Neural cell (in vitro differentiated cells): ENCODE measurements around the gene EFCAB11. TPM values are rescaled to one million over a fixed set of nuclear protein-coding genes. Genes with fewer than 3 reads are reported as not detected.

Experiments used
- H2AFZ ChIP-seq: fragments of 200-600, 300-800 bp; sonication (generic), shearing (Covaris generic); 2 replicates; pipeline ENCODE4 v1.6.0; 2014; ENCODE audit warnings: low read depth, mild to moderate bottlenecking, antibody characterized with exemption, low read length, moderate library complexity
- H3F3A ChIP-seq: fragments of 200-600 bp; shearing (Covaris generic); 2 replicates; pipeline ENCODE4 v1.6.1; 2016; ENCODE audit warnings: mild to moderate bottlenecking, moderate library complexity, mixed read lengths, antibody characterized with exemption, low read length; ENCODE audit not compliant: insufficient read depth, poor library complexity, severe bottlenecking
- H3K27ac ChIP-seq: fragments of 200-600, 300-800 bp; sonication (generic), shearing (Covaris generic); 2 replicates; pipeline ENCODE4 v1.5.1; 2014; ENCODE audit warnings: mild to moderate bottlenecking, low read length, moderate library complexity
- H3K27me3 ChIP-seq: fragments of 300-800, 200-600 bp; sonication (generic), shearing (Covaris generic); 2 replicates; pipeline ENCODE4 v1.6.0; 2014; ENCODE audit warnings: mild to moderate bottlenecking, low read depth, low read length, moderate library complexity; ENCODE audit not compliant: insufficient read depth
- H3K36me3 ChIP-seq: fragments of 300-800, 200-600 bp; sonication (generic), shearing (Covaris generic); 2 replicates; pipeline ENCODE4 v1.5.1; 2014; ENCODE audit warnings: mild to moderate bottlenecking, antibody characterized with exemption, low read length, moderate library complexity; ENCODE audit not compliant: insufficient read depth
- H3K4me2 ChIP-seq: fragments of 300-800, 200-600 bp; sonication (generic), shearing (Covaris generic); 2 replicates; pipeline ENCODE4 v1.6.0; 2014; ENCODE audit warnings: mild to moderate bottlenecking, low read length
- H3K4me3 ChIP-seq: fragments of 300-800, 200-600 bp; sonication (generic), shearing (Covaris generic); 2 replicates; pipeline ENCODE4 v1.5.1; 2014; ENCODE audit warnings: mild to moderate bottlenecking, low read length, moderate library complexity
- H3K79me2 ChIP-seq: fragments of 200-600 bp; shearing (Covaris generic); replicated peaks from 2 replicates; pipeline ENCODE4 v1.6.0; 2014; ENCODE audit warnings: mild to moderate bottlenecking, low read length, moderate library complexity; ENCODE audit not compliant: insufficient read depth
- H3K9ac ChIP-seq: fragments of 300-800, 200-600 bp; sonication (generic), shearing (Covaris generic); 2 replicates; pipeline ENCODE4 v1.6.1; 2016; ENCODE audit warnings: mild to moderate bottlenecking, low read length, mixed read lengths
- H3K9me2 ChIP-seq: fragments of 200-600 bp; shearing (Covaris generic); 2 replicates; pipeline ENCODE4 v1.6.1; 2016; ENCODE audit warnings: mild to moderate bottlenecking, low read length, mixed read lengths; ENCODE audit not compliant: insufficient read depth
- H3K9me3 ChIP-seq: fragments of 200-600, 300-800 bp; sonication (generic), shearing (Covaris generic); 2 replicates; pipeline ENCODE4 v1.6.1; 2016; ENCODE audit warnings: mild to moderate bottlenecking, mixed run types, low read length, moderate library complexity, mixed read lengths
- H4K20me1 ChIP-seq: fragments of 200-600 bp; shearing (Covaris generic); 2 replicates; pipeline ENCODE4 v1.6.1; 2016; ENCODE audit warnings: mild to moderate bottlenecking, mixed run types; ENCODE audit not compliant: insufficient read depth
- EP300 ChIP-seq: fragments of 450-650 bp; conservative IDR thresholded peaks from 2 replicates; pipeline ENCODE4 v1.6.1; 2014; ENCODE audit warnings: antibody characterized with exemption, mild to moderate bottlenecking, moderate library complexity; ENCODE audit not compliant: poor library complexity, severe bottlenecking
- EZH2 ChIP-seq: fragments of 200-600, 300-800 bp; shearing (Covaris generic), sonication (generic); IDR thresholded peaks from 2 replicates; pipeline ENCODE4 v1.6.1; 2014; ENCODE audit warnings: antibody characterized with exemption, low read length, borderline replicate concordance, mild to moderate bottlenecking; ENCODE audit not compliant: insufficient read depth, poor library complexity, severe bottlenecking
- MXI1 ChIP-seq: fragments of 450-650 bp; conservative IDR thresholded peaks from 2 replicates; pipeline ENCODE4 v1.6.1; 2014; ENCODE audit warnings: antibody characterized with exemption, mild to moderate bottlenecking; ENCODE audit not compliant: poor library complexity, severe bottlenecking
- POLR2AphosphoS5 ChIP-seq: IDR thresholded peaks from 2 replicates; pipeline ENCODE4 v1.6.1; 2012
- RAD21 ChIP-seq: fragments of 450-650 bp; conservative IDR thresholded peaks from 2 replicates; pipeline ENCODE4 v1.6.1; 2014; ENCODE audit warnings: antibody characterized with exemption, mild to moderate bottlenecking, moderate library complexity
- SMC3 ChIP-seq: fragments of 450-650 bp; conservative IDR thresholded peaks from 2 replicates; pipeline ENCODE4 v1.6.1; 2014; ENCODE audit warnings: antibody characterized with exemption, mild to moderate bottlenecking, moderate library complexity; ENCODE audit not compliant: poor library complexity
- TAF1 ChIP-seq: IDR thresholded peaks from 2 replicates; pipeline ENCODE4 v1.6.1; 2012; ENCODE audit warnings: low read depth
- polyA plus RNA-seq: library from polyadenylated mRNA; depleted of rRNA; stranded (reverse); fragments of >200 nt; gene quantifications from 2 replicates; pipeline ENCODE4 v1.2.3, GENCODE V29; 2014
- TF ChIP-seq, protein P1 (sequence below): IDR thresholded peaks from 2 replicates; pipeline ENCODE4 v1.6.1; 2012; ENCODE audit warnings: borderline replicate concordance
- TF ChIP-seq, protein P2 (sequence below): fragments of 450-650 bp; IDR thresholded peaks from 2 replicates; pipeline ENCODE4 v1.5.1; 2014; ENCODE audit warnings: antibody characterized with exemption, mild to moderate bottlenecking, moderate library complexity; ENCODE audit not compliant: poor library complexity, severe bottlenecking

The EFCAB11 gene
- polyA plus RNA-seq, 1 donor from 2014 or later: 7.9 TPM

DNA sequence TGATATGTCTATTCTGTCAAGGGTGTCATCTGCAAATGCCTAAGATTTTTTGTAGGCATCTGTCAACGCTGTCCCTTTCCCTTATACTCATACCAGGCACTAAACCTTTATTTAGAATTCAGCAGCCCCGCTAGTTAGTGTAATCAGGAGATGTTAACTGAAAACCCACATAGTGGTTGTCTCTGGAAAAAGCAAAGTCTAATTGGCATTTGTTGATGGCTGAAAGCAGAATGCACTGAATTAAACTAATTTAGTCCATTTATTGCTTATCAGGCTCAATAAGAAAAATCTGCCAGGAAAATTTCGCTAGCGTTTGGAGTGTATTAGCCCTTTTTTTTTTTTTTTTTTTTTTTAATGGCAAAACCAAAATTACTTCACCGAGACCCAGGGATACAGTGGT lies 35.7 kb upstream of the EFCAB11 start:
- Histone ChIP-seq H2AFZ (no peak overlapping the region), H3K9ac (no peak overlapping the region), H3K9me2 (no peaks in the 10 kb centered on the region), H3K9me3 (no peaks in the 10 kb centered on the region), H3K36me3 (no peaks in the 10 kb centered on the region), H3K27me3 (no peaks in the 10 kb centered on the region), H3K4me2 (no peak overlapping the region), H3K4me3 (no peak overlapping the region), H3K79me2 (no peaks in the 10 kb centered on the region), H3K27ac (no peak overlapping the region), H3F3A (no peaks in the 10 kb centered on the region), H4K20me1 (no peaks in the 10 kb centered on the region)
- TF ChIP-seq MXI1 (no peak), RAD21 (no peak), POLR2AphosphoS5 (no peak), TAF1 (no peak)
- TF ChIP-seq, protein P1, sequence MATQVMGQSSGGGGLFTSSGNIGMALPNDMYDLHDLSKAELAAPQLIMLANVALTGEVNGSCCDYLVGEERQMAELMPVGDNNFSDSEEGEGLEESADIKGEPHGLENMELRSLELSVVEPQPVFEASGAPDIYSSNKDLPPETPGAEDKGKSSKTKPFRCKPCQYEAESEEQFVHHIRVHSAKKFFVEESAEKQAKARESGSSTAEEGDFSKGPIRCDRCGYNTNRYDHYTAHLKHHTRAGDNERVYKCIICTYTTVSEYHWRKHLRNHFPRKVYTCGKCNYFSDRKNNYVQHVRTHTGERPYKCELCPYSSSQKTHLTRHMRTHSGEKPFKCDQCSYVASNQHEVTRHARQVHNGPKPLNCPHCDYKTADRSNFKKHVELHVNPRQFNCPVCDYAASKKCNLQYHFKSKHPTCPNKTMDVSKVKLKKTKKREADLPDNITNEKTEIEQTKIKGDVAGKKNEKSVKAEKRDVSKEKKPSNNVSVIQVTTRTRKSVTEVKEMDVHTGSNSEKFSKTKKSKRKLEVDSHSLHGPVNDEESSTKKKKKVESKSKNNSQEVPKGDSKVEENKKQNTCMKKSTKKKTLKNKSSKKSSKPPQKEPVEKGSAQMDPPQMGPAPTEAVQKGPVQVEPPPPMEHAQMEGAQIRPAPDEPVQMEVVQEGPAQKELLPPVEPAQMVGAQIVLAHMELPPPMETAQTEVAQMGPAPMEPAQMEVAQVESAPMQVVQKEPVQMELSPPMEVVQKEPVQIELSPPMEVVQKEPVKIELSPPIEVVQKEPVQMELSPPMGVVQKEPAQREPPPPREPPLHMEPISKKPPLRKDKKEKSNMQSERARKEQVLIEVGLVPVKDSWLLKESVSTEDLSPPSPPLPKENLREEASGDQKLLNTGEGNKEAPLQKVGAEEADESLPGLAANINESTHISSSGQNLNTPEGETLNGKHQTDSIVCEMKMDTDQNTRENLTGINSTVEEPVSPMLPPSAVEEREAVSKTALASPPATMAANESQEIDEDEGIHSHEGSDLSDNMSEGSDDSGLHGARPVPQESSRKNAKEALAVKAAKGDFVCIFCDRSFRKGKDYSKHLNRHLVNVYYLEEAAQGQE: no peak
- TF ChIP-seq, protein P2, sequence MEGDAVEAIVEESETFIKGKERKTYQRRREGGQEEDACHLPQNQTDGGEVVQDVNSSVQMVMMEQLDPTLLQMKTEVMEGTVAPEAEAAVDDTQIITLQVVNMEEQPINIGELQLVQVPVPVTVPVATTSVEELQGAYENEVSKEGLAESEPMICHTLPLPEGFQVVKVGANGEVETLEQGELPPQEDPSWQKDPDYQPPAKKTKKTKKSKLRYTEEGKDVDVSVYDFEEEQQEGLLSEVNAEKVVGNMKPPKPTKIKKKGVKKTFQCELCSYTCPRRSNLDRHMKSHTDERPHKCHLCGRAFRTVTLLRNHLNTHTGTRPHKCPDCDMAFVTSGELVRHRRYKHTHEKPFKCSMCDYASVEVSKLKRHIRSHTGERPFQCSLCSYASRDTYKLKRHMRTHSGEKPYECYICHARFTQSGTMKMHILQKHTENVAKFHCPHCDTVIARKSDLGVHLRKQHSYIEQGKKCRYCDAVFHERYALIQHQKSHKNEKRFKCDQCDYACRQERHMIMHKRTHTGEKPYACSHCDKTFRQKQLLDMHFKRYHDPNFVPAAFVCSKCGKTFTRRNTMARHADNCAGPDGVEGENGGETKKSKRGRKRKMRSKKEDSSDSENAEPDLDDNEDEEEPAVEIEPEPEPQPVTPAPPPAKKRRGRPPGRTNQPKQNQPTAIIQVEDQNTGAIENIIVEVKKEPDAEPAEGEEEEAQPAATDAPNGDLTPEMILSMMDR: no peak

DNA sequence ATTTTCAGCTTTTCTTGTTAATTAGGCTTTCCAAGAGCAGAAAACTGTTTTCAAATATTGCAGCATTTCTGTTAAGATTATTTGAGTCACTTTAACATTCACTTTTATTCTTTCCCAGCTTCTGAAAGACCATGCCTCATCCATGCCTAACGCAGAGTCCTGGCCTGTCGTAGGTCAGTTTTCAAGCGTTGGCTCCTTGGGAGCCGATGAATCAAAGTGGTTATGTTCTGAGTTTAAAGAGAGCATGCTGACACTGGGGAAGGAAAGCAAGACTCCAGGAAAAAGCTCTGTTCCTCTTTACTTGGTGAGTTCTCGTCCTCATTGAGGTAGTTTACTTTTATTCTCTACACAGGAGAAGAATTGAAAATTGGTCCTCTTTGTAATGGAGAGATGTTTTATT lies 34.3 kb upstream of the EFCAB11 start:
- H3K4me2 ChIP-seq: no peak overlapping the region
- H3K27ac ChIP-seq: no peak overlapping the region
- H3K36me3 ChIP-seq: no peaks in the 10 kb centered on the region
- H3K4me3 ChIP-seq: no peak overlapping the region
- no peaks in the 10 kb centered on the region for H3K27me3 ChIP-seq
- H3F3A ChIP-seq: no peaks in the 10 kb centered on the region
- TF ChIP-seq EP300: no peak
- TF ChIP-seq, protein P1: no peak
- TF ChIP-seq TAF1: no peak
- no peak for TF ChIP-seq RAD21
- no peak for TF ChIP-seq POLR2AphosphoS5
- no peak for TF ChIP-seq MXI1
- TF ChIP-seq SMC3: no peak
- TF ChIP-seq, protein P2: no peak
- no peak for TF ChIP-seq EZH2
- no peaks in the 10 kb centered on the region for H4K20me1 ChIP-seq
- no peak overlapping the region for H3K9ac ChIP-seq
- H3K79me2 ChIP-seq: no peaks in the 10 kb centered on the region
- no peaks in the 10 kb centered on the region for H3K9me2 ChIP-seq
- no peaks in the 10 kb centered on the region for H3K9me3 ChIP-seq
- H2AFZ ChIP-seq: no peak overlapping the region
